Loucy (cell line): Measurements from ENCODE around the gene TTLL13.

Experiments
- EZH2phosphoT487 ChIP-seq: fragments of 200-600 bp; IDR thresholded peaks from 2 replicates; pipeline ENCODE4 v1.6.1; 2018; ENCODE audit warnings: antibody characterized with exemption, mild to moderate bottlenecking, moderate library complexity, borderline replicate concordance
- TF ChIP-seq, protein P1 (sequence below): fragments of 200-600 bp; sonication (generic); conservative IDR thresholded peaks from 2 replicates; pipeline ENCODE4 v1.5.1; 2014; ENCODE audit warnings: mild to moderate bottlenecking, antibody characterized with exemption, low read length

GRCh38 chr15:90219421-90220141 lies 29.8 kb upstream of the TTLL13 start:
- TF ChIP-seq, protein P1, sequence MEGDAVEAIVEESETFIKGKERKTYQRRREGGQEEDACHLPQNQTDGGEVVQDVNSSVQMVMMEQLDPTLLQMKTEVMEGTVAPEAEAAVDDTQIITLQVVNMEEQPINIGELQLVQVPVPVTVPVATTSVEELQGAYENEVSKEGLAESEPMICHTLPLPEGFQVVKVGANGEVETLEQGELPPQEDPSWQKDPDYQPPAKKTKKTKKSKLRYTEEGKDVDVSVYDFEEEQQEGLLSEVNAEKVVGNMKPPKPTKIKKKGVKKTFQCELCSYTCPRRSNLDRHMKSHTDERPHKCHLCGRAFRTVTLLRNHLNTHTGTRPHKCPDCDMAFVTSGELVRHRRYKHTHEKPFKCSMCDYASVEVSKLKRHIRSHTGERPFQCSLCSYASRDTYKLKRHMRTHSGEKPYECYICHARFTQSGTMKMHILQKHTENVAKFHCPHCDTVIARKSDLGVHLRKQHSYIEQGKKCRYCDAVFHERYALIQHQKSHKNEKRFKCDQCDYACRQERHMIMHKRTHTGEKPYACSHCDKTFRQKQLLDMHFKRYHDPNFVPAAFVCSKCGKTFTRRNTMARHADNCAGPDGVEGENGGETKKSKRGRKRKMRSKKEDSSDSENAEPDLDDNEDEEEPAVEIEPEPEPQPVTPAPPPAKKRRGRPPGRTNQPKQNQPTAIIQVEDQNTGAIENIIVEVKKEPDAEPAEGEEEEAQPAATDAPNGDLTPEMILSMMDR = peak; percentile 81
- TF ChIP-seq EZH2phosphoT487 = no peak
